GF-D8 (cell line): Measurements from ENCODE around the gene SYNDIG1L.
"Not testable (repeated sequence)": the region's sequence is repeated elsewhere in the genome, so short reads cannot be mapped to it uniquely, and the experiment has no call there.

ENCODE experiments used
- DNase-seq: peaks from one replicate; lab custom pipeline; 2025; lab: John Stamatoyannopoulos, UW

The SYNDIG1L gene

GRCh38 chr14:74426202-74426582 lies at the start of gene SYNDIG1L:
Gene SYNDIG1L, minus strand, starts transcription at chr14:74426210. Its CDS starts 16,466 bp downstream, at chr14:74409744.
- no peak for DNase-seq

GRCh38 chr14:74475678-74476077 lies 49.7 kb upstream of the SYNDIG1L start:
- DNase-seq = no peak

- no peak for DNase-seq
Observed at GRCh38 chr14:74474376-74474775, 48.4 kb upstream of the SYNDIG1L start.

GRCh38 chr14:74472601-74473000 lies 46.6 kb upstream of the SYNDIG1L start:
- no peak for DNase-seq

DNA sequence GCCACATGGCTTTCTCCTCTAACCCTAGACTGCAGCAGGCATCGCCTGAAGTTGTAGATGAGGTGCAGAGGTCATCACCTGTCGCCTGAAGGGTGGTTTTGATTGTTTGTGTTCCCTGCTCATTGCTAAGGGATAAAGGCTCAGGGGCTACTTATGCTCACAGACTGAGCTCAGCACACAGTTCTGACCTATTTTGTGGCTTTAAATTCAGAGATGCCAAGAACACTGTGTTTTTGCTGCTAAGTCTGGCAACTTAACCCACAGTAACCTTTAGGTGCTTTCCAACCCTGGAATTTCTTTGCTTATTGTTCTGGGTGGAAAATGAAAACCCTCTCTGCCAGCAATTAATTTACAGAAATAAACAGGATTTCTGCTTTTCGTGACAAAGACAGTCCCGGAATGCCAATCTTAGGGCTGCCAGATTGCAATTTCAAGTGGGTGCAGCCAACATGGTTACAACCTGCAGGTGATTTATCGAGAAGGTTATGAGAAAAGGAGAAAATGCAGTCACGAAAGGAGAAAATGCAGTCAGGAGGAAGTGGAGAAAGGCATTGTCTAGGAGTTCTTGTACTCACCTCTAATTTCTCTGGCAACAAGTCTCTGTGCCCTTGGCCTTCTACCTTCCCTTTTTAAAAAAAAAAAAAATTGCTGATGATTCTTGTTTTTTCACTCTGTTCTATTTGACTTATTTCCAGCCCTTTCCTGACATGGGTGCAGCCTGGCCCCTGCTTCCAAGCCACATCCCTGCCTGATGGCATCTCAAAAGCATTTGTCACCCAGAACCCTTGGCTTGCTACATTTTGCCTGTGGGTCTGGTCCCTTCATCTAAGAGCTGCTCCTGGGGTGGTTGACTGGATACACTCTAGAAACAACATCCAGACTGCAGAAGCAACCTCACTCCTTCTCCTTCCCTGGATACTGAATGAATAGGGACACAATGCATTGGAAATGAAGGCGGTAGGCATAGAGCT lies 43.8 kb upstream of the SYNDIG1L start:
- no peak for DNase-seq

- no peak for DNase-seq
Observed at GRCh38 chr14:74468513-74468912, 42.5 kb upstream of the SYNDIG1L start.

DNA sequence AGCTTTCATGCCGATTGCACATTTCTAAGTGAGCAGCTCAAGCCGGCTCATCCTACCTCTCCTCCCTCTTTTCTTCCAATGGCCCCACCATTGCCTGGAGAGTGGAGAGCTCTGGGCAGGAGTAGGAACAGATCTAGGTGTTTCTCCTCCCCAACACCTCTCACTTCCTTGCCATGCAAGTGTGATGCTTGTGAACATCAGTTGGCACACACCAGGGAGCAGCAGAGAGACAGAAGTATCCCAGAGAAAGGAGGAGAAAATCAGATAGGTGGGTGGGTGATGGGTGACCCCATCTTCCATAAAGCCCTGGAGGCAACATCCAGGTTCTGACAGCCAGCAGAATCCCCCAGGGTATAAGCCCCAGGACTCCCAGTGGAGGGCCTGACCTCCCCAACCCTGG lies 39.3 kb upstream of the SYNDIG1L start:
- no peak for DNase-seq

GRCh38 chr14:74464785-74465184 lies 38.8 kb upstream of the SYNDIG1L start:
- DNase-seq = no peak

- no peak for DNase-seq
Observed at GRCh38 chr14:74463697-74464096, 37.7 kb upstream of the SYNDIG1L start.

- no peak for DNase-seq
Observed at GRCh38 chr14:74462993-74463392, 37.0 kb upstream of the SYNDIG1L start.

GRCh38 chr14:74459976-74460375 lies 34.0 kb upstream of the SYNDIG1L start:
- DNase-seq = no peak

DNA sequence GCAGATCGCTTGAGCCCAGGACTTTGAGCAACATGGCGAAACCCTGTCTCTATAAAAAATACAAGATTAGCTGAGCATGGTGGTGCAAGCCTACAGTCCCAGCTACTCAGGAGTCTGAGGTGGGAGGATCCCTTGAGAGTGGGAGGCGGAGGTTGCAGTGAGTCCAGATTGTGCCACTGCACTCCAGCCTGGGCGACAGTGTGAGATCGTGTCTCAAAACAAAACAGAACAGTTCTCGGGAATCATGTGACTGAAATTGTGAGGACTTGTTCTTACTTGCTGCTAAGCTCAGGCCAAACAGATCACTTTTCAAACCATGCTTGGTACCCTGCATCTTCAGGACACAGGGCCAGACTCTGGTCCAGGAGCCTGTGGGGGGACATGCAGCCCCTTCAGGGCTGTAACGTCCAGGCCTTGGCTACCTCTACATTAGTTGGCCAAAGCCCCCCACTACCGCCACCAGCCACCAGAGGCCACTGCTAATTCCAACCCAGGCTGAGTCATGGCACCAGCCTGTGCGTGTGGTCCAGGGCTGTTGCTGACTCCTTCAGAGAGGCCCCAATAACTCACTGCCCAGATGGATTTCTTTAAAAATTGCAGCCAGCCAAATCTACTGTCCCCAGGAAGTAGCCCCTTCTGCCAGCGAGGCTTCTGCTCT lies 33.4 kb upstream of the SYNDIG1L start:
- DNase-seq = no peak

DNA sequence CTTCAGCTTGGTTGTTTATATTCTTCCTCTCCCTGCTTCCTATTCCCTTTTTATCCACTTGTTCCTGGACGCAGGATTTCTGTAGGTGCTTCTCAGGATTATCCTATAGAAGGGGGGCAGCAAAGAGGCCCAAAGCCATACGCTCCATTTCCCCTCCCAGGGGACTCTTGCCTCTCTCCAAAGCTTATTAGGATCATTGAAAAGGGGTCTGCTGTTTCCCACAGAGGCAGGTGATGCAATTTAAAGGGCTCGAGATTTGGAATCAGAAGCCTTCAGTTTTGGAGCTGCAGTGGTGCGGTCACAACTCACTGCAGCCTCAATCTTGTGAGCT lies 31.5 kb upstream of the SYNDIG1L start:
- DNase-seq = no peak

DNA sequence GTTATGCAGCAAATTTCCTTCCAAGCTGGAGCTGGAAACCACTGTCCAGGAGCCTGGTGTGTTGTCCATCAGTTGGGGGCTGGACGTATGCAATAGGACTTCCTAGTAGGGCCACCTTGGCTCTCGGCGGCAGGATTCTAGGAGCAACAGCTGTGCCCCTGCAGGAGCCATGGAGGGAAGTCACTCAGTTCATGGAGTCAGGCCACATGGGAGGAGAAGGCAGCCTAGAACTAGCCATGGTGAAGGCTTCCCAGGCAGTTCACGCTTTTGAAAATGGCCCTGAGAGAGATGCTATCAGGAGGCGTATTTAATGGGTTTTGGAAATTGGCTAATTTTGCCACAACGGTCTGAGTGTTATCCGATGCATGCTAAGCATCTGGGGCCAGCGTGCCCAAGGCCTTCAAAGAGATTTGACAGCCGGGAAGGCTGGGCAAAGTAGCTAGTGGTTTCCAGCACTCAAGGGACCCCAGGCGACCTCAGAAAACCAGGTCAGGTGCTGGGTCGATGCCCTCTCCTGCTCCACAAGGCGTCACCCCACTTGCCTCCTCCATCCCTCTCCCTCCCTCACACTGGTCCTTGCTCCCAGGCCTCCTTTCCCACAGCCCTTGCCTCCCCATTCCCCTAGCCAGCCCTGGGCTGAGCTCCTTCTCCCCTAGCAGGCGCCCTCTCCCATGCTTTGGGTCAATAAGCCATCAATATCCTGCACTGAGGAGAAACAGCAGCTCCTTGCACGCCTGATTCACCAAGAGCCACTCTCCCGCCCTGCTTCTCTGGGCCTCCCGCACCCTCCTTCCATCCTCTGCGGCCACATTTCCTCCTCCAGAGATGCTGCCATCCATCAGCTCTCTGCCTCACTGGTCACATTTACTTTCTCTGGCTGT lies 30.9 kb upstream of the SYNDIG1L start:
- no peak for DNase-seq

GRCh38 chr14:74454397-74454796 lies 28.4 kb upstream of the SYNDIG1L start:
- DNase-seq = not testable (repeated sequence)

DNA sequence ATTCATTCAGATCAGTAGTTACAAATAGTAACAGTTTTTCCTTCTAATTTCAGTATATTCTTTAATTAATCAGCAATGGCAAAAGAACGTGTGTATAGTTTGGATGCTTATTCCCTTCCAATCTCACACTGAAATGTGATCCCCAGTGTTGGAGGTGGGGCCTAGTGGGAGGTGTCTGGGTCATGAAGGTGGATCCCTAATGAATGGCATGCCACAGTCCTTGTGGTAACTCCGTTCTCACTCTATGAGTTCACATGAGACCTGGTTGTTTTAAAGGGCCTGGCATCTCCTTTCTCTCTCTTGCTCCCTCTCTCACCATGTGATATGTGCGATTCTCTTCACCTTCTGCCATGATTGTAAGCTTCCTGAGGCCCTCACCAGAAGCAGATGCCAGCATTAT lies 18.9 kb upstream of the SYNDIG1L start:
- DNase-seq = no peak

DNA sequence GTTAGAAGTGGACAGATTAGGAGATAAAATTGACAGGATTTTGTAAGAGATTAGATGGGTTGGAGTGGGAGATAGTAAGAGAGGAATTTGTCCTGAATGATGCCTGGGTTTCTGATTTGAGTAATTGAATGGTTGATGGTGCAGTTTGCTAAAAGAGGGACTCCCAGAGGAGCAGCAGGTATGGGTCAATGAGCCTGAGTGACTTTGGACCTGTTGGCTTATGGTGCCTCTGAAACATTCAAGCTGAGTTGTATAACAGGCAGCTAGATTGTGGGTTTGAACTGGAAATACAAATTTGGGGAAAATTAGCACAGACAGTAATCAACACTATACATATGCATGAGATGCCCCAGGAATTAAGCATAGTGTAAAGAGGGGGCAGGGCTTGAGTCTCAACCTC lies 16.7 kb upstream of the SYNDIG1L start:
- no peak for DNase-seq

DNA sequence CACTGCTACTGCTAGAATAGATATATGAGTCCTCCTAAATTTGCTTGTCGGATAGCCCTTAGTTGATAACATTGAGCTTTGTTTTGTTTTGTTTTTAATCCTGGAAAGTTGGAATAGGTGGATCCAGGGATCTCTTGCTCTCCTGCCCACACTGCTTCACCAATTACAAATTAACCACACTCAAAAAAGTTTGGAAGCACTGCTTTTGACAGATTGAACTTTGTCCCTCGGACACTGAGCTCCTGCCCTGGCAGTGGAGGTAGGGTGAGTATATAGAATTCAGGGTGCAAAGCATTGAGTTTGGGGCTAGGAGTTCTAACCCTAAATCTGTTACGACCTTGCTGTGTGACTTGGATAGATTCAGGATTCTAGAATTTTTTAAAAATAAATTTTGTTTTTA lies 15.1 kb upstream of the SYNDIG1L start:
- DNase-seq = no peak

GRCh38 chr14:74438351-74438915 lies 12.4 kb upstream of the SYNDIG1L start:
- DNase-seq = no peak

- DNase-seq = no peak
Observed at GRCh38 chr14:74437496-74438053, 11.6 kb upstream of the SYNDIG1L start.

GRCh38 chr14:74434294-74434693 lies 8.3 kb upstream of the SYNDIG1L start:
- no peak for DNase-seq

- DNase-seq = no peak
Observed at GRCh38 chr14:74429991-74430390, 4.0 kb upstream of the SYNDIG1L start.
